ENCODE results near the gene LYL1. TPM values are rescaled to one million over a fixed set of nuclear protein-coding genes. Genes with fewer than 3 reads are reported as not detected.
A peak's percentile ranks its signal among the peaks of the same experiment; 100 is the strongest.

Gene LYL1
- polyA plus RNA-seq, 4 donors: 4.4 to 8.1 (median 5.9) TPM

- no peak for DNase-seq (ENCODE audit: low read depth in 4 of 4, low spot score in 2 of 4)
These were observed 24.3 kb downstream of the LYL1 start for GRCh38 chr19:13078381-13078780.

DNA sequence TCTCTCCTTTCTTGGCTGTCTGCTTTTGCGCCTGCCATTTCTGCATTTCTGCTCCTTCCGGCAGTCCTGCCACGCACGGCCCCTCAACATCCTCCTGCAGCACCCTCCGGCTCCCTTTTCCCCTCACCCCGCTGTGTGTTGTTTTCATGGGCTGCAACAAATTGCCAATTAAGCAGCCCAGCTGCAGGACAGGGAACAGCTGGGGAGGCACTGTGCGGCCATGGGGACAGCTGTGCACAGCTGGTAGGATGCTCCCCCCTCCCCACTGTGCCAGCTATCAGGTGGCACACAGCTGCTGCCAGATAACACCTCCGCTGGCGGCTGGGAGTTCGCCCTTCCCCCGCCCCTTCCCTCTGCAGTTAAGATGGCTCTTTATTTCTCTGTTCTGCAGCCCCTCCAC lies 25.4 kb downstream of the LYL1 start:
- no peak for DNase-seq (ENCODE audit: low read depth in 4 of 4, low spot score in 2 of 4)

GRCh38 chr19:13076787-13077186 lies 25.9 kb downstream of the LYL1 start:
- DNase-seq (ENCODE audit: low read depth in 4 of 4, low spot score in 2 of 4): no peak

GRCh38 chr19:13076320-13076719 lies 26.3 kb downstream of the LYL1 start:
- no peak for DNase-seq (ENCODE audit: low read depth in 4 of 4, low spot score in 2 of 4)

DNA sequence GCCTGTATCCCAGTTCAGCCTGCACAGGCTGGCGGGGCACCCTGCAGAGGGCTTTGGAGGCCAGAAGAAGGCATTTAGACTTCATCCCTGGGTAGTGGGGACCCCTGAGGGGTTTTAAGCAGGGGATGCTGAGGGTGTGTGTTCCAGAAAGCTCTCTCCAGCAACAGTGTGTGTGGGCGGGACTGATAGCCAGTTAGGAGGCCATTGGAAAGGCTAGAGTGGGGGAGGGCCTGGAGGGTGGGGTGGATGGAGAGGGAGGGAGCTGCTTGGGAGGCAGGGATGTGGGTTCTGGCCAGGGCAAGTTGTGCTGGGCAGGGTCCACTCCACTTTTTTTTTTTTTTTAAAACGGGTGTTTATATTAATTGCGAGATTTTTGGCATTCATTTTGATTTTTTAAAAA lies 28.3 kb downstream of the LYL1 start:
- DNase-seq (ENCODE audit: low read depth in 4 of 4, low spot score in 2 of 4): no peak

DNA sequence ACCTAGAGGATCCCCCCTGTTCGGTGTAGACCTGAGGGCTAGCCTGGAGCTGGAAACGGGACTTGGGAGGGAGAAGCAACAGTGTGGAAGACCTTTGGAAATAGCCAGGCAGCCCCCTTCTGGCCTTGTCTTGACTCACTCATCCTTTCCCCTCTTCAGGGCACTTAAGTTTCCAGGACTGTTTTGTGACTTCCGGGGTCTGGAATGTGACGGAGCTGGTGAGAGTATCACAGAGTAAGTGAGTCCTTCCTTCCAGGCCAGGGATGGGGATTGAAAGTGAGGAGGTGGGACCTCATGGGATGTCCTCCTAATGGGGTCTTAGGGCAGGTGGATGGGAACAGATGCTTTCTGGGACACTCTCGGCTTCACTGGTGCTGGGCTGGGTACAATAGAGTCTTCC lies 29.4 kb downstream of the LYL1 start:
- DNase-seq (ENCODE audit: low read depth in 4 of 4, low spot score in 2 of 4): no peak

- DNase-seq (ENCODE audit: low read depth in 4 of 4, low spot score in 2 of 4): no peak
These were observed 30.3 kb downstream of the LYL1 start for GRCh38 chr19:13072188-13072908.

DNA sequence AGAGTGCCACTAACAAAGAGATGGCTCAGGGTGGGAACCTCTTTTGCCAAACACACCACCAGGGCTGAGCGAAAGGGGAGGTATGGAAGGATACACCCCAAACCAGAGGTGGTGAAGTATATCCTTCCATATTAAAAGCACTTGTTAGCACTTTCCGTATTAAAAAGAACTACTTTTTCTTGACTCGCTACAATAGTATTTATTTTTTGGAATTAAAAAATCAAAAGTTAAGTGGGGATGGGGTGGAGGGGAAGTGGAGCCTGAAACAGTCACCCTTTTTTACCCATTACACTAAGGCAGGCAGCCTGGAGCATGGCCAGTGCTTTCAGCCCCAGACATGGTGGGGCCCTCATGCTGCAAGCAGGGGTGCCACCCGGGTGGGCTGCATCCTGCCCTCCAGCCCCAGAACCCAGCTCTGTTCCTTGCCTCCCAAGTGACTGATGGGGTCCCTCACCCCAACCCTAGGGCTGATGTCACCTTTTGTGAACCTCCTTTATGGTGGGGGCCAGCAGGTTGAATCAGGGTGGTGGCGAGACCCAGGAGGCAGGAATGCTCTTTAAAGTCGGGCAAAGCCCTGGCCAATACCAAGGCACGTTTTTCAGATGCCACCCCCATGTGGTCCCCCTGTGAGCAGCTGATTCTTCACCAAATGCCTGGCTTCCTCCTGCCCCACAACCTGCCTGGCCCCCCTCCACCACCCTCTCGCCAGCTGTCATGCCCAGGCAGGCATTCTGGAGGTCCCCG lies 31.0 kb downstream of the LYL1 start:
- DNase-seq (ENCODE audit: low read depth in 4 of 4, low spot score in 2 of 4): no peak

GRCh38 chr19:13070425-13071140 lies 32.1 kb downstream of the LYL1 start:
- DNase-seq (ENCODE audit: low read depth in 4 of 4, low spot score in 2 of 4): no peak

DNA sequence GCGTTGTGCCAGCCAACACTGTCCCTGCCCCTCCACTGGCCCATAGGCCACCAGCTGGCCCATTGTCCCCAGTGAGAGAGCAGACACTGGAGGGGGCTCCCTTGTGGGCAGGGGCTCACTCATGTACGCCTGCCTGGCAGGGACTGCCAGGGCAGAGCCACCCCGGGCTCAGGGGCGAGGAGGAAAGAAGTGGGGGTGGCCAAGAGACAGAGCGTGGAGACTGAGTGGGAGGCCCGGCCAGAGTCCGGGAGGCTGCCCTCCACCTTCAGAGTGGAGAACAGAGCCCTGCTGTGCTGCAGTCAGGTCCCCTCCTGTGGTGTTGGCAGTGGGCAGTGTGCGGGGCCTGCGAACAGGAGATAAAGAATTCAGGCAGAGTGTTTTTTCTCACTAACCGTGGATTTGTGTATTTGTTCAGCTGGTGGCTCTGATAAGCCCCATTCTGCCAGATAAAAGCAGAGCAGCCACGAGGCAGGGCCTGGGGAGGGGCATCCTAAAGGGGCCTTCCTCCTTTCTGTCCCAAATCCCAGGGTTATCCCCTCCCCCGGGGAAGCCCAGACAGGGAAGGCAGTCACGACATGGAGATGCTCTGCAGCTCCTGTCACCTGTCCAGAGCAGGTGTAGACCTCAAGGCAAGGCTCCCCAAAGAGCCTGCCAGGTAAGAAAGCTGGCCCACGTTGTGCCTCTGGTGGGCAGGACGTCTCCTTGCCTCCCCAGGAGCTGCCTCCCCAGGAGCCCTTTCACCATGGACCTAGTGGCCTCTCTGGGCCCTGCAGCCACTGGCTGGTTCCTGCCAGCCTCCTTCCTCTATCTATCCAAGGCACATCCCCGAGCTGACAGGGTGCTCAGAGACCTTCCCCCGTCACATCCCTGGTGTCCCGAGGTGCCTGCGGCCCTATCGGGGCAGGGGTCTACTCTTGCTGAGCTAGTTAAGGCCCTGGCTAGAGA lies 33.0 kb downstream of the LYL1 start:
- DNase-seq (ENCODE audit: low read depth in 4 of 4, low spot score in 2 of 4): no peak

DNA sequence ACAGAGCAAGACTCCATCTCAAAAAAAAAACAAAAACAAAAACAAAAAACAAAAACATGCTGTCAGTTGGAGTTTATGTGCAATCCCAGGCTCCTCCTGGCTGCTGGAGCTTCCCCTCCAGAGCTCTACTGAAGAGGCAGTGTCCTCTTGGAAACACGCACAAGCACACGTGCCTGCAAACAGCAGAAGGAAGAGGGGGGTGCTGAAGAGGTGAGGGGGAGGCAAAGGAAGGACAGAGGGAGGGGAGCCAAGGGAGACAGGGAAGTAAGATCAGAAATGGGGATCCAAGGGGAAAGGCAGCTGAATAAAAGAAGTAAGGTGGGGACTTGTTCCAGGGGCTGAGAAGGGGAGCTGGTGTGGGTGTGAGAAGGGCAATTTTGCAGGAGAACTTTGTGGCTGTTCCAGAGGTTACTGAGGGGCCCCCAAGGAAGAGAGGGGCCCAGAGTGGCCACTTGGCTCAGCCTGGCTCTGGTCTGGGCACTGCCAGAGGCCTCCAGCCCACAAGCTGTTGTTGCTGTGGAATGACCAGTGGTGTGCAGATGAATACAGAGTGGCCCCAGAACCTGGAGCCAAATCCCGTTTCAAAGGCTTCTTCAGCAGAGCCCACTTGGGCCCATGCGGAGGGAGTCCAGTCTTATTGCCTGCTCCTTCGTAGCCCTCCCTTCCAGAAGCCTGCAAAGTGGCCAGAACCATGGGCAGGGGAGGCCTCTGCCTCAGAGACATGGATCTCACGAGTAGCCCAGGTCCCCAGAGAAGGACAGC lies 34.4 kb downstream of the LYL1 start:
- no peak for DNase-seq (ENCODE audit: low read depth in 4 of 4, low spot score in 2 of 4)

DNA sequence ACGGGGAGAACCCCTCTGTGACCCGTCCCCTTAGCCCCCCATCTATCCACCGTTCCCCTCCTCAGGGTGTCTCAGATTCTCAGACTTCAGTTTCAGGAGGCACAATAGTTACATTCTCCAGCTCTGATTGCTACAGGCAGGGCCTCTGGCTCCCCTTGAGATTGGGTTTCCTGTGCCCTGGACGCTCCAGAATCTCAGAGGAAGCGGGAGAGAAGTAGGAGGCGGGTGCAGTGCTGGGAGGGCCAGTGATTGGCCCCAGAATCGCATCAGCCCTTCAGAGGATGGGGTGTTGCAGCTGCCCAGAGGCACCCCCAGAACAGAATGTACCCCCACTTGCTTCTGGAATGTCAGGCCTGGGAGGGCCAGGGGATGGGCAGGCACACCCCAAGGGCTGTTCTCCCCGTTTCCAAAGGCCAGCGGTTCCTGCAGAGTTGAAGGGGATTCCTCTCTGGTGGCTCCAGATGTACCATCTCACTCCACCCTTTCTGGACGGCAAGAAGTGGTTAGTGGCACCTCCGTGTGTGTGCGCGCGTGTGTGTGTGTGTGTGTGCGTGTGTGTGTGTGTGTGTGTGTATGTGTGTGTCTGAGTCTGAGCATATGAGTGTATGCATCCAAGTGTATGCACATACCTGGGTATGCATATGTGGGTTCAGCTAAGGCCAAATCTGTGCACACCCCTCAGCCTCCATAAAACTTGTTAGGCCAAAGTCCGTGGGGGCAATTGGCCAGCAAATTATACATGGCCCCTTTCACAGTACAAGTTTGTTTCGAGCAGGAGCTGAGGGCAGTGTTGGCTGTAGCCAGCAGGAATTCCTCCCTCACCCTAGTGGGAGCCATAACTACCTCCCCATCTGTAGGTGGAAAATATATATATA lies 35.5 kb downstream of the LYL1 start:
- no peak for DNase-seq (ENCODE audit: low read depth in 4 of 4, low spot score in 2 of 4)

DNA sequence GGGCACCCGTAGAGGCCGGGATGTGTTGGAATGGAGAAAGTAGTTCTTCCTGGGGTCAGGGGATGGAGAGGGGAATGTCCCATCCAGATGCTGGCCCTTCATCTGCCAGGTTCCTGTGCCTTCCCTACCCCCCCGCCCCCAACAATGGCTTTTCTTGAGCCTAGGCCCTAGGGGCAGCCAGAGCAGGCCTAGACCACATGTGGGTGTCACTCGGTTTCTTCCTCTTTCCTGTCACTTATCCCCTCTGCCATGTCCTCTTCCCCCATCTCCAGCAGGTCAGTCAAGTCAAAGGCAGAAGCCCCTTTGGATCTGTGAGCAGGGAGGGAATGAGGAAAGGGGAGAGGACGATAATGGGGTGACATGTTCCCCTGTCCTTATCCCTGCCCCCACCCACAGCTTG lies 36.4 kb downstream of the LYL1 start:
- DNase-seq (ENCODE audit: low read depth in 4 of 4, low spot score in 2 of 4): no peak

DNA sequence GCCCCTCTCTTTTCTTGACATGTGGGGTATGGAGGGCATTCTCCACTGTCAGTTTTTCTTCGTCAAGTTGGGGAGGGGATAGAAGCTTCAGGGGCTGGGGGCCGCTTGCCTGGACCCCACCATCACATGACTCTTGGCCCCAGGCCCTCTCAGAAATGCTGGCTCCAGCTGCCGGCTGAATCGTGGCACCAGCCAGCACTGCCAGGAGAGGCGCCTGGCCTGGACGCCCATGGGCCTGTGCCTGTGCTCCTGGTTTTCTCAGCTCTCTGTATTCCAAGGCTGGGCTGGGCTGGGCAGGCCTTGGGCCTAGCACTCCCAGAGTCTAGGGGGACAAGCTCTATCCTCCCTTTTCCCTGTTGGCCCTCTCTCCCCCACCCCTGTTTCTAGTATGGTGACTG lies 38.6 kb downstream of the LYL1 start:
- DNase-seq (ENCODE audit: low read depth in 4 of 4, low spot score in 2 of 4): no peak

- no peak for DNase-seq (ENCODE audit: low read depth in 4 of 4, low spot score in 2 of 4)
These were observed 39.1 kb downstream of the LYL1 start for GRCh38 chr19:13063461-13064091.

DNA sequence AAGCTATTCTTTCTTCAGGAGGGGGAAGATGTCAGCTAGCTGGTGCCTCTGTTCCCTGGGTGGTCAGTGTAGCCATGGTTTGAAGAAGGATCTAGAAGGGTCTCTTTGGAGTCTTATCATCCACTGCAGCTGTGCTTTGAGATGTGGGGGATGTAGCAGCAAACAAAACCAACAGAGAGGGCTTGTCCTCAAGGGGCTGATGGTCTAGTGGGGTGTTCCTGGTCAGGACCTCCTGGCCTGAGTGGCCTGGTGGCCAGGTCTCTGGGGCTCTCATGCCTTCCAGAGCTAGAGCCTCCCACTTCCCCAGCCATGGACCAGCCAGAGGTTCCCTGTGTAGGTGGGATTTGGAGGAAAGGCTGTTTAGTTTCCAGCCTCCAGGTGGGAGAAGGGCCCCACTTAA lies 40.3 kb downstream of the LYL1 start:
- DNase-seq (ENCODE audit: low read depth in 4 of 4, low spot score in 2 of 4): no peak

DNA sequence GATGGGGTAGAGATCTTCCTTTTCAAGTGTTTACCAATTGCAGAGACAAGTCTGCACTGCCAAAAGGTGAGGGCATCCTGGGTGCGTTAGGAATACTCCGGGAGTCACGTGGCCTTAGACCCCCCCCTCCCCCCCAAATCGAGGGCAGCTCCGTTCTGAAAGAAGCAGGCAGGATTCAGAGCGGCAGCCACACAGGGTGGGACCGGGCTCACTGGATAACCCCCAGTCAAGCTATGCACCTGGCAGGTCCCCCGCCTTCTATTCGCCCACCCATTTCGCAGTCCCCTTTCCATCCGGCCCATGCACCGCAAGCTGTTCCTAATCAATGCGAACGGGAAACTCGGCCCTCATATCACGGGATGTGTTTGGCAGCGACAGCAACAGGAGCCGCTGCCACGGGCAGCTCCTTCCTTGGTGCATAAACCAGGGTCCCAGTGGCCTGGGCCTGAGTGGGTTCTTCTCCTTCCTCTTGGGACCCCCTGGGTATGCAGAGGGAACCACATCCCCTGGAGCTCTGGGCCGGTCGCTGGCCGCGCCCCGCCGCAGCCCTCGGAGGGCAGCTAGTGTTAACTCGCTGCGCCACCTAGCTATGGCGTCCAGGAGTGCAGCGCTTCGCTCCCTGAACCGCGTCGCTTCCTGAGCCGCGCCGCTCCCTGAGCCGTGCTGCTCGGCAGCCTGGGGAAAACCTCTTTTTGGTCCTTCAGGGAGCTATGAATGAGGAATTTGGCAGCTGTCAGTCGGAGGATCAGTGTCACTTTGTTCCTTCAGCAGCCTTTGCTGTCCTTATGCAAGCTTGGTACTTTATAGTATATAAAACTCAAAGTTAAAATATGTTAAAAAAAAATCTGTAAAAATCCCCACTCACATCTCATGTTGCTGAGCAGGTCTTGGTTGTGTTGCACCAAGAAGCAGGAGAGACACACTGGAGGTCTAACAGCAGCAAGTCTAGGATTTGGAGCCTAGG lies 41.4 kb downstream of the LYL1 start:
- DNase-seq (ENCODE audit: low read depth in 4 of 4, low spot score in 2 of 4): peak in 2 of 4 donors; percentile 76 to 82
